Adrenal gland (tissue), 5 donors: Measurements from ENCODE around the gene VDAC1.

ENCODE experiments used
- POLR2A ChIP-seq, 2 donors: fragments of 450-650 bp; IDR thresholded peaks; one replicate each; pipeline ENCODE4 v1.6.1; 2017; ENCODE audit warnings: antibody characterized with exemption in 2 of 2, mild to moderate bottlenecking in 2 of 2, moderate library complexity in 1 of 2
- TF ChIP-seq, protein P1 (sequence below), 6 experiments: fragments of 450-650 bp in 4 of 6; fragments of 200-600 bp in 2 of 6; sonication (generic) in 1 of 6; IDR thresholded peaks; 1 replicate in 5 of 6; 2 replicates in 1 of 6; pipeline versions ENCODE4 v1.5.1 to v1.8.0; 2016 to 2021; ENCODE audit warnings: antibody characterized with exemption in 6 of 6, mild to moderate bottlenecking in 2 of 6, moderate library complexity in 1 of 6
- donor health status: DM: no; HTN: no; CAD: no.

DNA sequence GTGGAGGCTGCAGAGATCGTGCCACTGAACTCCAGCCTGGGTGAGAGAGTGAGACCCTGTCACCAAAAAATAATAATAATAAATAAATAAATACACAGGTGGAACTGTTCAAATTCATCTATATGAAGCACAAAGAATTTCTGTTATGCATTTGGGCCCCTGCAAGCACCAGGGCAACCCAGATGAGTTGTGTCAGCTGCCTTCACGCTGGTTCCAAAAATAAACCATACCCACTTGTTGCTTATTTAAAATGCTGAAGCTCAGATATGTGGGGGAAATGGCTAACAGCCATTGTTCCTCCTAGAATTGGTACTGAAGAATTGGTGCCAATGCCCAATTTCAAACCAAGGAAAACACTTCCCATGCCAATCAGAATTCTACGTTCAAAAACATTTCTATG is 25.8 kb downstream of the VDAC1 start:
- TF ChIP-seq, protein P1, sequence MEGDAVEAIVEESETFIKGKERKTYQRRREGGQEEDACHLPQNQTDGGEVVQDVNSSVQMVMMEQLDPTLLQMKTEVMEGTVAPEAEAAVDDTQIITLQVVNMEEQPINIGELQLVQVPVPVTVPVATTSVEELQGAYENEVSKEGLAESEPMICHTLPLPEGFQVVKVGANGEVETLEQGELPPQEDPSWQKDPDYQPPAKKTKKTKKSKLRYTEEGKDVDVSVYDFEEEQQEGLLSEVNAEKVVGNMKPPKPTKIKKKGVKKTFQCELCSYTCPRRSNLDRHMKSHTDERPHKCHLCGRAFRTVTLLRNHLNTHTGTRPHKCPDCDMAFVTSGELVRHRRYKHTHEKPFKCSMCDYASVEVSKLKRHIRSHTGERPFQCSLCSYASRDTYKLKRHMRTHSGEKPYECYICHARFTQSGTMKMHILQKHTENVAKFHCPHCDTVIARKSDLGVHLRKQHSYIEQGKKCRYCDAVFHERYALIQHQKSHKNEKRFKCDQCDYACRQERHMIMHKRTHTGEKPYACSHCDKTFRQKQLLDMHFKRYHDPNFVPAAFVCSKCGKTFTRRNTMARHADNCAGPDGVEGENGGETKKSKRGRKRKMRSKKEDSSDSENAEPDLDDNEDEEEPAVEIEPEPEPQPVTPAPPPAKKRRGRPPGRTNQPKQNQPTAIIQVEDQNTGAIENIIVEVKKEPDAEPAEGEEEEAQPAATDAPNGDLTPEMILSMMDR (IDR thresholded peaks at IDR 0.05): no peak
- TF ChIP-seq POLR2A (IDR thresholded peaks at IDR 0.05): no peak
